ENCODE results near the gene MTG2. TPM values are rescaled to one million over a fixed set of nuclear protein-coding genes. Genes with fewer than 3 reads are reported as not detected.
A peak's percentile ranks its signal among the peaks of the same experiment; 100 is the strongest.

The MTG2 gene
- total and polyA plus RNA-seq, 2 of the 13 experiments (the other 11 are each of a cell fraction or from before 2014, with no cell fraction given): 20.4 to 37.8 TPM

DNA sequence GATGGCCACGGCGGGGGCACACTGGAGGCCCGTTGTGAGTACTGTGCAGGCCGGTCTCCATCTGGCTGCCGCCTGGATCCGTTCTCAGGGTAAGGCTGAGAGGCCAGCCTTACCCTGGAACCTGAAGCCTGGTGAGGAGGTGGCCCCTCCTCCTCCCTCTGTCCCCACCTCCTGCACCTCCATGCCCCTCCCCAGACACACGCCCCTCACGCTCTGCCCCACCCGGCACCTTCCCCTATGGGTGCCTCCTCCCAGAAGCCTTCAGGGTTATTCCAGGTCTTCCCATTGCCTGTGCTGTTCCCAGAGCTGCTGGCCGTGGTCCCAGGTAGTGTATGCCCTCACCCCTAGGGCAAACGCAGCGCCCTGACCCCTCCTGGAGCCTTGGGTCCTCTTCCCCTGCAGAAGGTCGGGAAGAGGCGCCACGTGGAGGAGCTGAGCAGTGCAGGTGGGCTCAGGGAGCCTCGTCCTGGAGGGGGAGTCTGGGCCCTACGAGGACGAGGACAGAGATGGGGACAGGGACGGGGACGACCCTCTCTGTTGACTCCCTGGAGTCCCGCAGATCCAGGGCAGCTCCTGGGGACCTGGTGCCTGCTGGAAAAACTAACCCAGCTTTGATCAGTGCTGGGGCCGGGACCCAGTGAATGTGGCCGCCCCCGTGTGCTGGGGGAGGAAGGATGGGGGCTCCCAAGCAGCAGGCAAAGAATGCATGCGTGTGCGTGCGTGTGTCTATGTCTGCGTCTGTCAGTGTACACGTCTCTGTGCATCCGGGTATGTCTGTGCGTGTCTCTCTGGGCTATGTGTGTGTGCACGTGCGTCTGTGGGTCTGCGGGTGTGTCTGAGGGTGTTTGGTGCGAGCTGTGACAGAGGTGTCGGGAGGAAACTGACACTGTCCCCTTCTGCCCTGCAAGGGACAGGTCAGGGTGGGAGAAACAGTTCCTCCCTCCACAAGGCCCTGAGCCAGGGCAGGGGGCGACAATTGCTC lies 45.4 kb downstream of the MTG2 start (continued):
- TF ChIP-seq, protein P1, sequence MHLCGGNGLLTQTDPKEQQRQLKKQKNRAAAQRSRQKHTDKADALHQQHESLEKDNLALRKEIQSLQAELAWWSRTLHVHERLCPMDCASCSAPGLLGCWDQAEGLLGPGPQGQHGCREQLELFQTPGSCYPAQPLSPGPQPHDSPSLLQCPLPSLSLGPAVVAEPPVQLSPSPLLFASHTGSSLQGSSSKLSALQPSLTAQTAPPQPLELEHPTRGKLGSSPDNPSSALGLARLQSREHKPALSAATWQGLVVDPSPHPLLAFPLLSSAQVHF (CRISPR knock-in tag; IDR thresholded peaks at IDR 0.05): no peak
- TF ChIP-seq HOXD1 (CRISPR knock-in tag; IDR thresholded peaks at IDR 0.05) (no peak), KDM1A (CRISPR knock-in tag; IDR thresholded peaks at IDR 0.05) (no peak), ZNF350 (CRISPR knock-in tag; IDR thresholded peaks at IDR 0.05; ENCODE audit: borderline replicate concordance, low read depth) (no peak; the same call in 1 of the 2 replicates), XRCC5 (optimal IDR thresholded peaks at IDR 0.05; ENCODE audit: low read length) (no peak), KLF6 (CRISPR knock-in tag; IDR thresholded peaks at IDR 0.05) (no peak), ZNF737 (CRISPR knock-in tag; IDR thresholded peaks at IDR 0.05; ENCODE audit: borderline replicate concordance) (no peak), HMG20B (CRISPR knock-in tag; conservative IDR thresholded peaks at IDR 0.05) (no peak), HIVEP1 (CRISPR knock-in tag; IDR thresholded peaks at IDR 0.05) (peak; percentile 68; the same call in 1 of the 2 replicates), NFE2 (CRISPR knock-in tag; IDR thresholded peaks at IDR 0.05) (no peak), GABPA (IDR thresholded peaks at IDR 0.05; ENCODE audit: low read depth, low read length) (no peak), GABPA (CRISPR knock-in tag; IDR thresholded peaks at IDR 0.05; ENCODE audit: low read depth) (no peak), ZNF234 (CRISPR knock-in tag; conservative IDR thresholded peaks at IDR 0.05) (no peak), ZNF768 (CRISPR knock-in tag; IDR thresholded peaks at IDR 0.05) (peak; percentile 60; the same call in 1 of the 2 replicates), SP140L (CRISPR knock-in tag; IDR thresholded peaks at IDR 0.05; ENCODE audit: borderline replicate concordance) (no peak)
- TF ChIP-seq, protein P2, sequence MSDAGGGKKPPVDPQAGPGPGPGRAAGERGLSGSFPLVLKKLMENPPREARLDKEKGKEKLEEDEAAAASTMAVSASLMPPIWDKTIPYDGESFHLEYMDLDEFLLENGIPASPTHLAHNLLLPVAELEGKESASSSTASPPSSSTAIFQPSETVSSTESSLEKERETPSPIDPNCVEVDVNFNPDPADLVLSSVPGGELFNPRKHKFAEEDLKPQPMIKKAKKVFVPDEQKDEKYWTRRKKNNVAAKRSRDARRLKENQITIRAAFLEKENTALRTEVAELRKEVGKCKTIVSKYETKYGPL (CRISPR knock-in tag; IDR thresholded peaks at IDR 0.05): no peak
- TF ChIP-seq, protein P3, sequence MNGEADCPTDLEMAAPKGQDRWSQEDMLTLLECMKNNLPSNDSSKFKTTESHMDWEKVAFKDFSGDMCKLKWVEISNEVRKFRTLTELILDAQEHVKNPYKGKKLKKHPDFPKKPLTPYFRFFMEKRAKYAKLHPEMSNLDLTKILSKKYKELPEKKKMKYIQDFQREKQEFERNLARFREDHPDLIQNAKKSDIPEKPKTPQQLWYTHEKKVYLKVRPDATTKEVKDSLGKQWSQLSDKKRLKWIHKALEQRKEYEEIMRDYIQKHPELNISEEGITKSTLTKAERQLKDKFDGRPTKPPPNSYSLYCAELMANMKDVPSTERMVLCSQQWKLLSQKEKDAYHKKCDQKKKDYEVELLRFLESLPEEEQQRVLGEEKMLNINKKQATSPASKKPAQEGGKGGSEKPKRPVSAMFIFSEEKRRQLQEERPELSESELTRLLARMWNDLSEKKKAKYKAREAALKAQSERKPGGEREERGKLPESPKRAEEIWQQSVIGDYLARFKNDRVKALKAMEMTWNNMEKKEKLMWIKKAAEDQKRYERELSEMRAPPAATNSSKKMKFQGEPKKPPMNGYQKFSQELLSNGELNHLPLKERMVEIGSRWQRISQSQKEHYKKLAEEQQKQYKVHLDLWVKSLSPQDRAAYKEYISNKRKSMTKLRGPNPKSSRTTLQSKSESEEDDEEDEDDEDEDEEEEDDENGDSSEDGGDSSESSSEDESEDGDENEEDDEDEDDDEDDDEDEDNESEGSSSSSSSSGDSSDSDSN (CRISPR knock-in tag; IDR thresholded peaks at IDR 0.05): peak; percentile 5; the same call in 1 of the 2 replicates
- TF ChIP-seq, protein P4, sequence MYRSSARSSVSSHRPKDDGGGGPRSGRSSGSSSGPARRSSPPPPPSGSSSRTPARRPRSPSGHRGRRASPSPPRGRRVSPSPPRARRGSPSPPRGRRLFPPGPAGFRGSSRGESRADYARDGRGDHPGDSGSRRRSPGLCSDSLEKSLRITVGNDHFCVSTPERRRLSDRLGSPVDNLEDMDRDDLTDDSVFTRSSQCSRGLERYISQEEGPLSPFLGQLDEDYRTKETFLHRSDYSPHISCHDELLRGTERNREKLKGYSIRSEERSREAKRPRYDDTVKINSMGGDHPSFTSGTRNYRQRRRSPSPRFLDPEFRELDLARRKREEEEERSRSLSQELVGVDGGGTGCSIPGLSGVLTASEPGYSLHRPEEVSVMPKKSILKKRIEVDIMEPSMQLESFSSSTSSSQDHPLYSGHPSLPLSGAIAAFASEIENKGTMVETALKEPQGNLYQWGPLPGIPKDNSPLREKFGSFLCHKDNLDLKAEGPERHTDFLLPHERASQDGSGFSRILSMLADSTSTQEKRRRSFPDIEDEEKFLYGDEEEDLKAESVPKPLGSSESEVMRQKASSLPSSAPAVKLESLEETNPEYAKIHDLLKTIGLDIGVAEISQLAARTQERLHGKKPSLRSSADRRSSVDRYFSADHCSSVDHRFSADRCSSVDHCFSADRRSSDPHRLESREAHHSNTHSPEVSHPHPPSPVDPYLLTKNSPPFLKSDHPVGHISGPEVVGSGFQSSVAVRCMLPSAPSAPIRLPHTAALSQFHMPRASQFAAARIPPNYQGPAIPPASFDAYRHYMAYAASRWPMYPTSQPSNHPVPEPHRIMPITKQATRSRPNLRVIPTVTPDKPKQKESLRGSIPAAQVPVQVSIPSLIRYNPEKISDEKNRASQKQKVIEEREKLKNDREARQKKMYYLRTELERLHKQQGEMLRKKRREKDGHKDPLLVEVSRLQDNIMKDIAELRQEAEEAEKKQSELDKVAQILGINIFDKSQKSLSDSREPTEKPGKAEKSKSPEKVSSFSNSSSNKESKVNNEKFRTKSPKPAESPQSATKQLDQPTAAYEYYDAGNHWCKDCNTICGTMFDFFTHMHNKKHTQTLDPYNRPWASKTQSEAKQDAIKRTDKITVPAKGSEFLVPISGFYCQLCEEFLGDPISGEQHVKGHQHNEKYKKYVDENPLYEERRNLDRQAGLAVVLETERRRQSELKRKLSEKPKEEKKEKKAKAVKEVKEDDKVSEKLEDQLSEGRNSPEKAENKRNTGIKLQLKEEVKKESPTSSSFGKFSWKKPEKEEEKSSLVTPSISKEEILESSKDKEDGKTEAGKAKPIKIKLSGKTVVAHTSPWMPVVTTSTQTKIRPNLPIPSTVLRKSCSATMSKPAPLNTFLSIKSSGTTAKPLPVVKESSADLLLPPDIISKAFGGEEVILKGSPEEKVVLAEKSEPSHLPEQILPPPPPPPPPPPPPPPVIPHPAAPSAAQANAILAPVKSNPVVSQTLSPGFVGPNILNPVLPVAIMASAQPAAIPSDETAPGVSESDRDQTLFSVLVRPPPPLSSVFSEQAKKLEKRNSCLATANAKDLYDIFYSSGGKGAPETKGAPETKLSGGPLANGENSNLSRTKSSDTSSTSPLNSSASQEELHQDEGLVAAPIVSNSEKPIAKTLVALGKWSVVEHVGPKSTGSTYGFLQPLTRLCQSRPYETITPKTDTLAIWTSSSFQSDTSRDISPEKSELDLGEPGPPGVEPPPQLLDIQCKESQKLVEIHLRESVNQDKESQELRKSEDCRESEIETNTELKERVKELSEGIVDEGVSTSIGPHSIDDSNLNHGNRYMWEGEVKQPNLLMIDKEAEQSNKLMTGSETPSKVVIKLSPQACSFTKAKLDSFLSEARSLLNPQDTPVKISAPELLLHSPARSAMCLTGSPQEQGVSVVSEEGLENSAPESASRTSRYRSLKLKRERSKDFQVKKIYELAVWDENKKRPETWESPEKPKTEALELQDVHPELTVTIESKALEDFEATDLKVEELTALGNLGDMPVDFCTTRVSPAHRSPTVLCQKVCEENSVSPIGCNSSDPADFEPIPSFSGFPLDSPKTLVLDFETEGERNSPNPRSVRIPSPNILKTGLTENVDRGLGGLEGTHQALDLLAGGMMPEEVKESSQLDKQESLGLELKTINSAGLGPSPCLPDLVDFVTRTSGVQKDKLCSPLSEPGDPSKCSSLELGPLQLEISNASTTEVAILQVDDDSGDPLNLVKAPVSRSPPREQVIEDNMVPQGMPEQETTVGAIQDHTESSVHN (CRISPR knock-in tag; IDR thresholded peaks at IDR 0.05): no peak; the same call in 1 of the 2 replicates

Data from HepG2 (cell line).